ENCODE data around the gene AHNAK2.

AHNAK2 gene

GRCh38 chr14:104894331-104895206 is 83.6 kb downstream of the AHNAK2 start:
- POLR2A ChIA-PET = no interaction called here
- Histone ChIP-seq H3K36me3 (ENCODE audit: control insufficient read depth in 2 of 2, insufficient read depth in 1 of 2, low read length in 2 of 2) (peaks cover 0 to 22% of the 10 kb centered on the region in 2 experiments; a peak in 1 of 3 replicates), H3K27ac (ENCODE audit: extremely low read depth, low read depth, low read length) (no peak overlapping the region), H3K4me1 (ENCODE audit: control insufficient read depth, insufficient read depth, low read length) (peaks cover 7% of the 10 kb centered on the region), H3K9me3 (ENCODE audit: control insufficient read depth, insufficient read depth, low read depth, low read length) (no peaks in the 10 kb centered on the region), H3K4me3 (ENCODE audit: low read depth, low read length) (no peak overlapping the region)
- CTCF ChIA-PET = interaction anchor here (1.5 to 2.1 kb wide), 2 partner anchors 46 to 82 kb away, joined by 3 to 7 read pairs; no protein-coding TSS in a partner anchor
- TF ChIP-seq ZNF266 (tag by site-specific recombination; IDR thresholded peaks at IDR 0.05; ENCODE audit: low read depth) = no peak
- peak; percentile 22; the same call in 1 of the 2 replicates for TF ChIP-seq EGR2 (tag by site-specific recombination; IDR thresholded peaks at IDR 0.05; ENCODE audit: low read depth)
- TF ChIP-seq SCRT1 (tag by site-specific recombination; IDR thresholded peaks at IDR 0.05; ENCODE audit: borderline replicate concordance) = no peak
- no peak for TF ChIP-seq ZNF639 (tag by site-specific recombination; IDR thresholded peaks at IDR 0.05)
- 0 out of 2 replicates have a peak, but pooled peaks have one; percentile 24 for TF ChIP-seq SCRT2 (tag by site-specific recombination; IDR thresholded peaks at IDR 0.05)
- TF ChIP-seq ZNF214 (tag by site-specific recombination; IDR thresholded peaks at IDR 0.05; ENCODE audit: borderline replicate concordance) = no peak

GRCh38 chr14:104893435-104894207 is 84.6 kb downstream of the AHNAK2 start:
- CTCF ChIA-PET = interaction anchor here (0.6 to 0.9 kb wide), 2 partner anchors 14 to 458 kb away, joined by 3 to 4 read pairs; no protein-coding TSS in a partner anchor
- peaks cover 0 to 28% of the 10 kb centered on the region in 2 experiments; a peak in 1 of 3 replicates for H3K36me3 ChIP-seq (ENCODE audit: control insufficient read depth in 2 of 2, insufficient read depth in 1 of 2, low read length in 2 of 2)
- POLR2A ChIA-PET = no interaction called here
- H3K4me3 ChIP-seq (ENCODE audit: low read depth, low read length) = no peak overlapping the region
- H3K4me1 ChIP-seq (ENCODE audit: control insufficient read depth, insufficient read depth, low read length) = peaks cover 7% of the 10 kb centered on the region
- peak; percentile 63; the same call in 1 of the 2 replicates for TF ChIP-seq SCRT1 (tag by site-specific recombination; IDR thresholded peaks at IDR 0.05; ENCODE audit: borderline replicate concordance)
- no peak for TF ChIP-seq ZBTB48 (tag by site-specific recombination; IDR thresholded peaks at IDR 0.05)
- TF ChIP-seq ZBTB17 (tag by site-specific recombination; IDR thresholded peaks at IDR 0.05) = peak; percentile 38; the same call in 1 of the 2 replicates
- TF ChIP-seq ZNF175 (tag by site-specific recombination; IDR thresholded peaks at IDR 0.05) = no peak
- TF ChIP-seq KLF1 (tag by site-specific recombination; IDR thresholded peaks at IDR 0.05) = 0 out of 2 replicates have a peak, but pooled peaks have one; percentile 37
- peak; percentile 62; the same call in 1 of the 2 replicates for TF ChIP-seq KLF8 (tag by site-specific recombination; IDR thresholded peaks at IDR 0.05)
- peak; percentile 60; the same call in 1 of the 2 replicates for TF ChIP-seq ZNF157 (tag by site-specific recombination; IDR thresholded peaks at IDR 0.05)
- TF ChIP-seq SCRT2 (tag by site-specific recombination; IDR thresholded peaks at IDR 0.05) = peak; percentile 89
- H3K9me3 ChIP-seq (ENCODE audit: control insufficient read depth, insufficient read depth, low read depth, low read length) = no peaks in the 10 kb centered on the region
- H3K27ac ChIP-seq (ENCODE audit: extremely low read depth, low read depth, low read length) = no peak overlapping the region

GRCh38 chr14:104892531-104893434 is 85.4 kb downstream of the AHNAK2 start:
- CTCF ChIA-PET = interaction anchor here (0.5 to 0.9 kb wide), 3 partner anchors 14 to 459 kb away, joined by 3 to 4 read pairs (median 3); no protein-coding TSS in a partner anchor
- Histone ChIP-seq H3K4me1 (ENCODE audit: control insufficient read depth, insufficient read depth, low read length) (peaks cover 7% of the 10 kb centered on the region), H3K27ac (ENCODE audit: extremely low read depth, low read depth, low read length) (no peak overlapping the region), H3K4me3 (ENCODE audit: low read depth, low read length) (no peak overlapping the region), H3K9me3 (ENCODE audit: control insufficient read depth, insufficient read depth, low read depth, low read length) (no peaks in the 10 kb centered on the region), H3K36me3 (ENCODE audit: control insufficient read depth in 2 of 2, insufficient read depth in 1 of 2, low read length in 2 of 2) (peaks cover 0 to 36% of the 10 kb centered on the region in 2 experiments; a peak in 1 of 3 replicates)
- POLR2A ChIA-PET = no interaction called here
- no peak for TF ChIP-seq SP3 (tag by site-specific recombination; IDR thresholded peaks at IDR 0.05)
- no peak for TF ChIP-seq ZNF624 (tag by site-specific recombination; IDR thresholded peaks at IDR 0.05)
- no peak for TF ChIP-seq ZNF664 (tag by site-specific recombination; IDR thresholded peaks at IDR 0.05)
- TF ChIP-seq ZNF600 (tag by site-specific recombination; IDR thresholded peaks at IDR 0.05) = peak; percentile 51
- 0 out of 2 replicates have a peak, but pooled peaks have one; percentile 15 for TF ChIP-seq PATZ1 (tag by site-specific recombination; IDR thresholded peaks at IDR 0.05)
- TF ChIP-seq ZNF76 (tag by site-specific recombination; IDR thresholded peaks at IDR 0.05; ENCODE audit: borderline replicate concordance, low read depth) = no peak
- peak; percentile 12; the same call in 1 of the 2 replicates for TF ChIP-seq GLIS2 (tag by site-specific recombination; IDR thresholded peaks at IDR 0.05)
- TF ChIP-seq KLF1 (tag by site-specific recombination; IDR thresholded peaks at IDR 0.05) = 0 out of 2 replicates have a peak, but pooled peaks have one; percentile 2
- TF ChIP-seq ZNF513 (tag by site-specific recombination; IDR thresholded peaks at IDR 0.05) = no peak
- TF ChIP-seq ZNF670 (tag by site-specific recombination; IDR thresholded peaks at IDR 0.05; ENCODE audit: low read depth) = no peak

Data from HEK293 (cell line).